Activated CD4-positive, alpha-beta T cell treated with anti-CD3 and anti-CD28 coated beads, Interleukin-2, amount 10 ng/mL, durations not matched to agents 24 days and 14 days (primary cell): Measurements from ENCODE around the gene MT1E. TPM values are rescaled to one million over a fixed set of nuclear protein-coding genes. Genes with fewer than 3 reads are reported as not detected.
A peak's percentile ranks its signal among the peaks of the same experiment; 100 is the strongest.

Experiments
- DNase-seq: peaks from one replicate; pipeline ENCODE4 v3.0.0; 2022
- H3K27ac Mint-ChIP-seq: one replicate; pipeline ENCODE4 v1.8.0; 2022; ENCODE audit warnings: mild to moderate bottlenecking, mixed read lengths
- H3K27me3 Mint-ChIP-seq: one replicate; pipeline ENCODE4 v1.8.0; 2022; ENCODE audit warnings: mixed read lengths
- H3K36me3 Mint-ChIP-seq: one replicate; pipeline ENCODE4 v1.8.0; 2022; ENCODE audit warnings: low read depth, mild to moderate bottlenecking, mixed read lengths
- H3K4me1 Mint-ChIP-seq: one replicate; pipeline ENCODE4 v1.8.0; 2021; ENCODE audit warnings: mixed read lengths
- H3K4me3 Mint-ChIP-seq: one replicate; pipeline ENCODE4 v1.8.0; 2022; ENCODE audit warnings: mild to moderate bottlenecking, moderate library complexity, mixed read lengths
- H3K9me3 Mint-ChIP-seq: one replicate; pipeline ENCODE4 v1.8.0; 2021; ENCODE audit warnings: mixed read lengths
- intact Hi-C: fragments of 100-400 bp; cut with micrococcal nuclease; formaldehyde crosslinking; loops from one replicate; pipeline ENCODE4 v1.15.1; 2023
- total RNA-seq: library from RNA; stranded (reverse); gene quantifications from 2 replicates; pipeline ENCODE4 v1.2.3, GENCODE V29; 2022

MT1E gene
- total RNA-seq, 1 donor from 2014 or later, result 136 TPM

- no peaks in the 10 kb centered on the region for H3K9me3 Mint-ChIP-seq
- peaks cover 25% of the 10 kb centered on the region for H3K4me1 Mint-ChIP-seq
- H3K4me3 Mint-ChIP-seq, result peak overlapping the region; percentile 90
- intact Hi-C loops, result loop anchor here (1.0 kb wide), 2 partner anchors 9 to 18 kb away; partner anchors contain the start of gene MT2A
- DNase-seq, result no peak
- peaks cover 15% of the 10 kb centered on the region for H3K27me3 Mint-ChIP-seq
- H3K36me3 Mint-ChIP-seq, result no peaks in the 10 kb centered on the region
- peak overlapping the region; percentile 86 for H3K27ac Mint-ChIP-seq
Observed at GRCh38 chr16:56625943-56626654, 518 bp downstream of the MT1E start.

- peaks cover 26% of the 10 kb centered on the region for H3K4me1 Mint-ChIP-seq
- H3K9me3 Mint-ChIP-seq, result no peaks in the 10 kb centered on the region
- peaks cover 21% of the 10 kb centered on the region for H3K27me3 Mint-ChIP-seq
- no peak for DNase-seq
- intact Hi-C loops, result no loop called here
- no peak overlapping the region for H3K27ac Mint-ChIP-seq
- no peaks in the 10 kb centered on the region for H3K36me3 Mint-ChIP-seq
- peak overlapping the region; percentile 90 for H3K4me3 Mint-ChIP-seq
Observed at GRCh38 chr16:56626685-56627084, 1.1 kb downstream of the MT1E start.

GRCh38 chr16:56628486-56629350, 3.1 kb downstream of the MT1E start:
- Mint-ChIP-seq H3K9me3 (no peaks in the 10 kb centered on the region), H3K27me3 (peaks cover 37% of the 10 kb centered on the region), H3K4me3 (no peak overlapping the region), H3K4me1 (peaks cover 33% of the 10 kb centered on the region), H3K36me3 (no peaks in the 10 kb centered on the region), H3K27ac (no peak overlapping the region)
- DNase-seq, result no peak
- intact Hi-C loops, result no loop called here

- Mint-ChIP-seq H3K27me3 (peaks cover 45% of the 10 kb centered on the region), H3K4me1 (peaks cover 36% of the 10 kb centered on the region), H3K9me3 (no peaks in the 10 kb centered on the region), H3K27ac (no peak overlapping the region), H3K4me3 (no peak overlapping the region), H3K36me3 (no peaks in the 10 kb centered on the region)
- no peak for DNase-seq
- intact Hi-C loops, result no loop called here
Observed at GRCh38 chr16:56629531-56629930, 4.0 kb downstream of the MT1E start.

GRCh38 chr16:56630134-56630533, 4.6 kb downstream of the MT1E start:
- H3K27me3 Mint-ChIP-seq, result peaks cover 51% of the 10 kb centered on the region
- H3K36me3 Mint-ChIP-seq, result peaks cover 3% of the 10 kb centered on the region
- peaks cover 37% of the 10 kb centered on the region for H3K4me1 Mint-ChIP-seq
- no peak overlapping the region for H3K27ac Mint-ChIP-seq
- no peak overlapping the region for H3K4me3 Mint-ChIP-seq
- H3K9me3 Mint-ChIP-seq, result no peaks in the 10 kb centered on the region
- DNase-seq, result no peak
- intact Hi-C loops, result no loop called here

GRCh38 chr16:56631197-56631596, 5.6 kb downstream of the MT1E start:
- intact Hi-C loops, result no loop called here
- no peak for DNase-seq
- H3K36me3 Mint-ChIP-seq, result peaks cover 3% of the 10 kb centered on the region
- H3K27me3 Mint-ChIP-seq, result peaks cover 58% of the 10 kb centered on the region
- peaks cover 35% of the 10 kb centered on the region for H3K4me1 Mint-ChIP-seq
- H3K27ac Mint-ChIP-seq, result no peak overlapping the region
- no peaks in the 10 kb centered on the region for H3K9me3 Mint-ChIP-seq
- H3K4me3 Mint-ChIP-seq, result no peak overlapping the region

GRCh38 chr16:56631832-56632155, 6.2 kb downstream of the MT1E start:
- Mint-ChIP-seq H3K4me3 (peak overlapping the region; percentile 74), H3K27ac (no peak overlapping the region), H3K9me3 (no peaks in the 10 kb centered on the region), H3K36me3 (peaks cover 3% of the 10 kb centered on the region), H3K27me3 (peaks cover 64% of the 10 kb centered on the region), H3K4me1 (peaks cover 33% of the 10 kb centered on the region)
- no peak for DNase-seq
- intact Hi-C loops, result no loop called here

- Mint-ChIP-seq H3K36me3 (peaks cover 3% of the 10 kb centered on the region), H3K4me1 (peaks cover 33% of the 10 kb centered on the region), H3K27me3 (peaks cover 69% of the 10 kb centered on the region), H3K9me3 (no peaks in the 10 kb centered on the region), H3K27ac (no peak within 1 kb of the TSS), H3K4me3 (peak within 1 kb of the TSS; percentile 74)
- DNase-seq, result no peak
- intact Hi-C loops, result no loop called here
Observed at GRCh38 chr16:56632156-56632847, 6.7 kb downstream of the MT1E start, which contains the start of gene MT1M. TSS of gene MT1M (plus strand) at chr16:56632659. CDS start at chr16:56632732, 73 bp downstream.

- intact Hi-C loops, result no loop called here
Observed at GRCh38 chr16:56632848-56633365, 7.3 kb downstream of the MT1E start.

GRCh38 chr16:56633535-56633934, 8.0 kb downstream of the MT1E start:
- intact Hi-C loops, result no loop called here

More at GRCh38 chr16:56632848-56633365, 7.3 kb downstream of the MT1E start:
- H3K36me3 Mint-ChIP-seq, result peaks cover 3% of the 10 kb centered on the region
- no peak for DNase-seq
- H3K4me1 Mint-ChIP-seq, result peaks cover 36% of the 10 kb centered on the region
- H3K27ac Mint-ChIP-seq, result no peak overlapping the region
- H3K27me3 Mint-ChIP-seq, result peaks cover 76% of the 10 kb centered on the region
- H3K4me3 Mint-ChIP-seq, result peak overlapping the region; percentile 66
- no peaks in the 10 kb centered on the region for H3K9me3 Mint-ChIP-seq

GRCh38 chr16:56634715-56635440, 9.3 kb downstream of the MT1E start:
- no peaks in the 10 kb centered on the region for H3K9me3 Mint-ChIP-seq
- peaks cover 90% of the 10 kb centered on the region for H3K27me3 Mint-ChIP-seq
- H3K27ac Mint-ChIP-seq, result no peak overlapping the region
- DNase-seq, result no peak
- H3K4me1 Mint-ChIP-seq, result peaks cover 37% of the 10 kb centered on the region
- H3K4me3 Mint-ChIP-seq, result peak overlapping the region; percentile 81
- peaks cover 3% of the 10 kb centered on the region for H3K36me3 Mint-ChIP-seq
- intact Hi-C loops, result no loop called here

More at GRCh38 chr16:56633535-56633934, 8.0 kb downstream of the MT1E start:
- Mint-ChIP-seq H3K36me3 (peaks cover 3% of the 10 kb centered on the region), H3K4me3 (no peak overlapping the region), H3K4me1 (peaks cover 38% of the 10 kb centered on the region), H3K9me3 (no peaks in the 10 kb centered on the region), H3K27ac (no peak overlapping the region), H3K27me3 (peaks cover 79% of the 10 kb centered on the region)
- no peak for DNase-seq

GRCh38 chr16:56635441-56635967, 9.9 kb downstream of the MT1E start:
- peak overlapping the region; percentile 81 for H3K4me3 Mint-ChIP-seq
- H3K36me3 Mint-ChIP-seq, result peaks cover 3% of the 10 kb centered on the region
- DNase-seq, result peak; percentile 73
- H3K27ac Mint-ChIP-seq, result no peak overlapping the region
- peaks cover 90% of the 10 kb centered on the region for H3K27me3 Mint-ChIP-seq
- H3K9me3 Mint-ChIP-seq, result no peaks in the 10 kb centered on the region
- H3K4me1 Mint-ChIP-seq, result peaks cover 31% of the 10 kb centered on the region
- intact Hi-C loops, result no loop called here
